Muscle of back (tissue), 11 donors: ENCODE results near the gene GSK3A. TPM values are rescaled to one million over a fixed set of nuclear protein-coding genes. Genes with fewer than 3 reads are reported as not detected.

ENCODE experiments used
- DNase-seq, 3 donors: peaks; one replicate each; pipeline versions ENCODE4 v3.0.0 to v3.0.0-alpha.2; 2013
- polyA plus RNA-seq, 10 donors: library from polyadenylated mRNA; unstranded; fragments of 120-200 nt; gene quantifications; one replicate each; pipeline ENCODE4 v1.2.1, GENCODE V29; 2013; ENCODE audit not compliant: insufficient read length in 10 of 10

Gene GSK3A
- polyA plus RNA-seq, 10 donors, result 34.4 to 49.0 (median 42.1) TPM

DNA sequence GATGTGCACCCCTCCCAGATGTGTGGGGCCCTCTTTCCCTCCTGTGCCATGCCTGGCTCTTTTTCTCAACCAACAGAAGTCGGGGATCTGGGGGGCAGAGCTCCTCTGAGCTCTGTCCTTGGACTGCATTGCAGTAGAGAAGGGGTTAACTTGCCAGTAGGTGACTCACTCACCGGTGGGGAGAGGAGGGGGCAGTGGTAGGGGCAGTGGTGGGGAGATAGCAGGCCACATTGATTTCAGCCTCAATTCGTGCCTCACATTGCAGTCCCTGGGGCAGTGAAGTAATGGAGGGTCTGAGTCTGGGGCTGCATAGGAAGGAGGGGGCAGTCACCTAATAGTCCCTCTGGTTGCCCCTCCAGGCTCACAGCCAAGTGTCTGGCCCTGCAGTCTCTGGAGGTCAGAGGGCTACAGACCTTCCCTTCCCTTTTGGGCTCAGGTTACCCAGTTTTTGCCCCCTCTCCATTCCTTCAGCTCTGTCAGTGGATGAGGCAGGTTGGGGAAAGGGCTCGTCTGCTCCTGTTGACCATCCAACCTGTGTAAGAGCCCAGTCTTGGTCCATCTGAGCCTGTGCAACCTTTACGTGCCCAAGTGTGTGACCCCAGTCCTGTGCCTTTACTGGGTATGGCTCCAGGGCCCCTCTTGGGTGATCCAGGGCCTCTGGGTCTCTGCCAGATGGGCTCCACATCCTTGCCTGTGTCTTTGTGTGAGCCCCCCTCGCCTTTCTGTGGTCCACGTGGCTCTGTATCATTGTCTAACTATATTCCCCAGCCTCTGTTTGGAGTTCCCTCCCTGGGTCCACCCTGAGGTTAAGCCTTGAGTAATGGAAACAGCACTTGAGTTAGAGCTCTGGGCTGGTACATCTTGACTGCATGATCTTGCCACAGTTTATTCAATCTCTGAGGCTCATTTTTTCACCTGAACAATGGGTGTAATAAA is 39.7 kb upstream of the GSK3A start:
- DNase-seq, result peak in 2 of 3 donors; percentile 41 to 68

DNA sequence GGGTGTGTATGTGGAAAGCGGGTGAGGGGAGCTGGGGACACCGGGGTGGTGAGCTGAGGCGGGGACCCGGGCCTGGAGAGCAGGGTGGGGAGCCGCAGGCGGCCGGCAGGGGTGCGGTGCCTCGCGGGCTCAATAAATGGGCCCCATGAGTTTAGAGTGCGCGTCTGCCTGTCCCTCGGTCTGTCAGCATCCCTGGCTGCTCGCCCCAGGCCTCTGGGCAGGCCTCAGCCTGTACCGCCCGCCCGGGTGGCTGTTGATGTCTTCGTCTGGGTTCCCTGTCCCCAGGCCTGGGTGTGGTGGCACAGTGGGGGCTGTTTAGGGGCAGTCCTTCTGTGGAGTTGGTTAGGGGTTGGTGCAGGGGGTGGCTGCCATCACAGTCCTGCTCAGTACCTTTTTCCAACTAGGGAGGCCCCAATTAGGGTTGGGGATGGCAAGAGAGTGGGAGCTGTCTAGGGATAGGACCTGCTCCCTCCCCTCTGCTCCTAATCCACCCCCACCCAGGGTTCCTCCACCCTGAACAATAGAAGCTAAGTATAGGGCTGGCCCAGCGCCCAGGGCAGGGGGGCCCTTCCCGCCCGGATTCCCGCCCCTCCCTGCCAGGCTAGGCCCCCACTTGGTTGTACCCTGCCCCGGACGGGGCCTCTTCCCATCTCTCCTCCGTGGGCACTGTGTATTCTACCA is 38.9 kb upstream of the GSK3A start:
- peak in 1 of 3 donors; percentile 75 for DNase-seq

DNA sequence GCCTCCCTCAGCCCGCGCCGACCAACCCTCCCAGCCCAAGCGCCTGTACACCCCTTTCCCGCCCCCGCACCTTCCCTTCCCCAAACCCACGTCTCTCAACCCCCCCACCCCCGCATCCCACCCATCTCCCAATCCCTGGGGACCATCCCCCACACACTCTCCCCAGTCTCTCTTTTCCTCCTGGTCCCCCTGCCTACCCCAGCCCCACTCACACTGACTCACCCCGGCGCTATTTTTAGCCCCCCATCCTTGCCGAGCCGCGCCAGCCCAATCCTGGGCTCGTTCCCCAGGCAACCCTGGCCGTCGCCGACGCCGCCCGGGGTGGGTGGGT is 38.4 kb upstream of the GSK3A start:
- DNase-seq, result no peak

GRCh38 chr19:42279902-42280814 is 37.8 kb upstream of the GSK3A start:
- DNase-seq, result peak; percentile 94 to 98 (median 94)

DNA sequence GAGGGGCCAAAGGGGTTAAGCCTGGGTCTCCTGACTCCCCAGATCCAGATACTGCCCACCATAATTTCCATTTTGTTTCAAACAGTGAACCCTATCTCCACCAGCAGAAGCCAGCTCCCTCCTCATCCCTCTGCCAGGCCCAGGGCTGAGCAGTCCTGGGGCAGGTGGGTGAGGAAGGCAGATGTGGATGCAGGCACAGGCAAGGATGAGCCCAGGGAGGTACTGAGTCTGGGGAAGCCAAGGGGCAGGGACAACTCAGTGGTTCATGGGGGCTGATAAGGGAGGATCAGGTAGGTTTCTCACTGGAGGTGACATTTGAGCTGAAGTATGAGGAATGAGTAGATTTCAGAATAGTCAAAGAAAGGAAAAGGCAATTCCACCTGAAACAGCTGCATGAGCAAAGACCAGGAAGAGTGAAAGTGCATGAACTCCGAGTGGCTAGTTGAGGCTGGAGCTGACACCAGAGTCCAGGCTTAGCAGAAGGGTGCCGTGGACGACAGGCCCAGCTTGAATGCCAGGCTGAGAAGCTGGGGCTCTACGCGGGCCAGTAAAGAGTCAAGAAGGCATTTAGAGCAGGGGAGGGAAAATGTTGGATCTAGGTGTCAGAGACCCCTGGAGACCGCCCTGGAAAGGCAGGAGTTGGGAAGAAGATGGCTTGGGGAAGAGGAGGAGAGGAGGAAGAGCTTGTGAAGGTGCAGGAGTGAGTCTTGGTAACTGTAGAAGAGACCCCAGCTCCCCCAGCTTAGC is 36.9 kb upstream of the GSK3A start:
- DNase-seq, result no peak

DNA sequence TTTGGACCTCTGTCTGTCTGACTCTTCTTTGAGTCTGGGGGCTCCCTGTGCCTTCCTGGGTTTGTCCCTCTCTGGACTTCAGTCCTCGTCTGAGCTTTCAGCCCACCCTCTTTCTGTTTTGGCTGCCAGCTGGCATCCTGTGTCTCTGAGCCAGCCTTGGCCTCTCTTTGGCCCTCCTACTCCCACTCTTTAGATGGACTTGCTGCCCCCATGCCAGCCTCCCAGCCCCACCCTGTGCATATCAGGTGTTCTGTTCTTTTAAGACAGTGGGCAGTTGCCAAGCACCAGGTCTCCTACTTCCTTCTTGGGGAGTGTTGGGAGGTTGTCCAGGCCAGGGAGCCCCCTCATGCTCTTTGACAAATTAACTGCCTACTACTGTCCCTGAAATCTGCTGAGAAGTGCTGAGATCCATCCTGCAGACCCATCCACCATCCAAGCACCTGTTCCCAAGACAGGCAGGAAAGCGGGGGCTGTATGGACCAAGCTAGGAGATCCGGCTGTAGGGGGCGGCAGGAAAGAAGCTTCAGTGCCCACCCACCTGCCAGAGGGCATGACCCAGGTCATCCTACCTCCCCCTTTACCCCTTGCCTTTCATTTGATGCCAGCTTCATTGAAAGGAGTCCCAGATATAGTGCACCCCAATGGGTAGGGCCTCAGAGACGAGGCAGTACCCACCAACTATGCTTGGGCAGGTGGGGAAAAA is 36.2 kb upstream of the GSK3A start:
- DNase-seq, result no peak

GRCh38 chr19:42277821-42278451 is 35.5 kb upstream of the GSK3A start:
- peak; percentile 42 to 80 (median 58) for DNase-seq

GRCh38 chr19:42276821-42277220 is 34.4 kb upstream of the GSK3A start:
- DNase-seq, result peak in 1 of 3 donors; percentile 4

- DNase-seq, result no peak
Measured at GRCh38 chr19:42276284-42276683, 33.9 kb upstream of the GSK3A start.

- no peak for DNase-seq
Measured at GRCh38 chr19:42275517-42275916, 33.1 kb upstream of the GSK3A start.

- no peak for DNase-seq
Measured at GRCh38 chr19:42275103-42275502, 32.7 kb upstream of the GSK3A start.

DNA sequence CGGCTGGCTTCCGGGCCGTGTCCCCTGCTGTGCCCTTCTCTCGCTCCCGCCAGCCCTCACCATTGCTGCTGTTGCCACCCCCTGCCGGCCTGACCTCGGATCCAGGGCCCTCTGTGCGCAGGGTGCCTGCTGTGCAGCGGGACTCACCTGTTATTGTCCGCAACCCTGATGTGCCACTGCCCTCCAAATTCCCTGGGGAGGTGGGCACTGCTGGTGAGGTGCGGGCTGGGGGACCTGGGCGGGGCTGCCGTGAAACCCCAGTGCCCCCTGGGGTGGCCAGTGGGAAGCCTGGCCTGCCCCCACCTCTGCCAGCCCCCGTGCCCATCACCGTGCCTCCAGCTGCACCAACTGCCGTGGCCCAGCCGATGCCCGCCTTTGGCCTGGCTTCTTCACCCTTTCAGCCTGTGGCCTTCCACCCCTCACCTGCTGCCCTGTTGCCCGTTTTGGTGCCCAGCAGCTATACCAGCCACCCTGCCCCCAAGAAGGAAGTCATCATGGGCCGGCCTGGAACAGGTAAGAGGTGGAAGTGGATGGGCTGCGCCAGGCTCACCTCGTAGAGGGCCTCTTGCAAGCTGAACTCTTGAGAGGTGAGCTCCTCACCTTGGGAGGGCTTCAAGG is 31.8 kb upstream of the GSK3A start:
- DNase-seq, result no peak

- no peak for DNase-seq
Measured at GRCh38 chr19:42273407-42274064, 31.1 kb upstream of the GSK3A start.

- no peak for DNase-seq
Measured at GRCh38 chr19:42272989-42273406, 30.6 kb upstream of the GSK3A start.

DNA sequence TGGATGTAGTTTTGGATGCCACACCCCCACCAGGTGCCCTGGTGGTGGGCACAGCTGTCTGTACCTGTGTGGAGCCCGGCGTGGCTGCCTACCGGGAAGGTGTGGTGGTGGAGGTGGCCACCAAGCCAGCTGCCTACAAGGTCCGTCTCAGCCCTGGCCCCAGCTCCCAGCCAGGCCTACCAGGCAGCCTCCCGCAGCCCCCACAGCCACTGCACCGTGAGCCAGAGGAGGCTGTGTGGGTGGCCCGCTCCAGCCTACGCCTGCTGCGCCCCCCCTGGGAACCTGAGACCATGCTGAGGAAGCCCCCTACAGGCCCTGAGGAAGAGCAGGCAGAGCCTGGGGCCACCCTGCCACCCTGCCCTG is 30.1 kb upstream of the GSK3A start:
- no peak for DNase-seq

DNA sequence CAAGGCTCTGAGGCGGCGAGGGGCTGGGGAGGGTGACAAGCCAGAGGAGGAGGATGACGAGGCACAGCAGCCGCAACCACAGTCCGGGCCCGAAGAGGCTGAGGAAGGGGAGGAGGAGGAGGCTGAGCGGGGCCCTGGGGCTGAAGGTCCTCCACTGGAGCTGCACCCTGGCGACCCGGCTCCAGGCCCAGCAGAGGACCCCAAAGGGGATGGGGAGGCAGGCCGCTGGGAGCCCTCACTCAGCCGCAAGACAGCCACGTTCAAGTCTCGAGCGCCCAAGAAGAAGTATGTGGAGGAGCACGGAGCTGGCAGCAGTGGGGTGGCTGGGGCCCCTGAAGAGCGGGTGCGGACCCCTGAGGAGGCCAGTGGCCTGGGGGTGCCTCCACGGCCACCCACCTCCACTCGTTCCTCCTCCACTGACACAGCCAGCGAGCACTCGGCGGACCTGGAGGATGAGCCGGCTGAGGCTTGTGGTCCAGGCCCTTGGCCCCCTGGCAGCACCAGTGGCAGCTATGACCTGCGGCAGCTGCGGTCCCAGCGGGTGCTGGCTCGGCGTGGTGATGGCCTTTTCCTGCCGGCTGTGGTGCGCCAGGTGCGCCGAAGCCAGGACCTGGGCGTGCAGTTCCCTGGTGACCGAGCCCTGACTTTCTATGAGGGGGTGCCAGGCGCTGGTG is 29.6 kb upstream of the GSK3A start:
- DNase-seq, result no peak

DNA sequence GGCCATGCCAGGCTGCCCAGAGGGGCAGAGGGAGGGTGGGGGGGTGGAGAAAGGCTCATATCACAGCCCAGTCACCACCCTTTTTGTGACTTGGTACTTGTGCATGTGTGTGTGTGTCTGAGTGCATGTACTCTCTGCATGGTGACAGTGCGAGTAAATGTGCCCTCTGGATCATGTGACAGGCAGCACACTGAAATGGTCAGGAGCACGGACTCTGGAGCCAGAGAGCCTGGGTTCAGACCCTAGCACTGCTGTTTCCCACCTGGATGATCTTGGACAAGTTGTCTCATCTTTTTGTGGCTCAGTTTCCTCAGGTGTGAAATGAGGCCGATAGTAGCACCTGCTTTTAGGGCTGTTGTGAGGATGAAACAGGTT is 28.6 kb upstream of the GSK3A start:
- no peak for DNase-seq

DNA sequence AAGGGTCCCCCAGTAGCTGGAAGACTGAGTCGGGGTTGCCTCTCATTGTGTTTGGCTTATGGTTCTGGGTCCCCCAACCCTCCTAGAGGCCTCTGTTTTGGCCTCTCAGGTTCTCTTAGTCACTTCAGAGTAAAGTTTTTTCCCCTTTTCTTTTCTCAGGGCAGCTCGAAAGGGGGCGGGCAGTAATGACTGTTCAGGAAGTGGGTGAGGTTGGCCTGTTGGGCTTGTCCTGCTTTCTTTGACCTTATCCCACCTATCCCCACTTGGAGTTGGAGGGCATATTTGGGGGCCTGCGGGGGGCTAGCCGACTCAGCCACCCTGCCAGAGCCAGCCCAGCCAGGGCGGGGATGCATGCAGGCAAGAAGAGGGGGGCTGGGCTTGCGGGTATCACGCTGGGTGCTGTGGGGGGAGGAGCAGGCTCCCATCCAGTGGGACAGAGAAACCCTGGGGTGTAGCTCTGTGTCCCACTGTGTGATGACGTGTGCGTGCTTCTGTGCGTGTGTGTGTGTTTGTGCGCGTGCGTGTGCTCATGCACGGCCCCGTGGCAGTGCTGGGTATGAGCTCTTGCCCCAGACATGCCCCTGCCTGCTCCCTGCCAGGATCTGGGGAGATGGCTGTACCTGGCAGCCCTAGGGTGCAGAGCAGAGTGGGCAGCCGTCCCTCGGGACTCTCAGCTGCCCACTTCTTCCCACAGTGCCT is 28.1 kb upstream of the GSK3A start:
- peak in 1 of 3 donors; percentile 43 for DNase-seq
